ENCODE measurements around the gene LRP1-AS.

Gene LRP1-AS

DNA sequence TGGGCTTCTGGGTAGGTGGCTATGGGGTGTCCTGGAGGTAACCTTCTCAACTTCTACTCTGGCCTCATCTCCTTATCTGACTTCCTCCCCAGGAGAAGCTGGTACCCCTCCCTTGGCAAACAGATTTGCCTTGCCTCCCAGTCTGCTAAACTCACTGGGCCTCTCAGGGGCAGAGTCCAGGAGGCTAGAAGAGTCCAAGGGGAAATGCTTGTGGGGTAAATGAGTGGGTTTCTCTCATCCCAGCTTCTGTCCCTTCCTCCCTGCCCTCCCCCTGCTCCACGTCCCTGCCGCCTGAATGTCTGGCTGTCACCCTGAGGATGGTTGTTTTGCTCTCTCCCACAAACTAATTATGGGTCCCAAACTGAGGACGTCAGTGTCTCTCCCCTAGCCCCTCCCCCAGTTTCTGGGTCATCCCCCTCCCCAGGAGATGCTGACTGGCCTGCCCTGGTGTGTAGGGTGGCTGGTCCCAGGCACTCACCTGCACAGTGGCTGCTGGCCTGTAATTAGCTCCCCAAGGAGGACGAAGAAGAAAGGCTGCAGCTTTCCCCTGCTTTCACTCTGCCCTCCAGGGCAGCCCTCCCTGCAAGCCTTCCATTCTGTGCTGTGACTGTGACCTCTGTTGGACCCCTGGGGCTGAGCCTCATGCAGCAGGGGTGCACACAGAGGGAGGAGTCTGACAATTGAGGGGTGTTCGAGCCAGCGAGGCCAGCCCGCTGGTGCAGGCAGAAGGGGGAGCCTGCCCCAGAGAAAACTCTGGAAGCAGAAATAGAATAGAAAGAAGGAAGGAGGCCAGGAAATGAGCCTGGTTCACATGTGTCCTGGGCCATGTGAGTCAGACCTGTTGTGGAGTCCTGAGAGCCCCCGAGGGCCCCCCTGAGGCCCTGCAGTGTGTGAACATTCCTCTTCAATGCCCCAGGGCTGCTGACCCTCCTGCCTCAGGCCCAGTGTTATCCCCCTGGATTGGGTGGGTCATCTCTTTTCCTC lies at the start of gene LRP1-AS:
LRP1-AS (minus strand) TSS at position 659 of the 984 bp plus-strand sequence.
- DNase-seq, result no peak

DNA sequence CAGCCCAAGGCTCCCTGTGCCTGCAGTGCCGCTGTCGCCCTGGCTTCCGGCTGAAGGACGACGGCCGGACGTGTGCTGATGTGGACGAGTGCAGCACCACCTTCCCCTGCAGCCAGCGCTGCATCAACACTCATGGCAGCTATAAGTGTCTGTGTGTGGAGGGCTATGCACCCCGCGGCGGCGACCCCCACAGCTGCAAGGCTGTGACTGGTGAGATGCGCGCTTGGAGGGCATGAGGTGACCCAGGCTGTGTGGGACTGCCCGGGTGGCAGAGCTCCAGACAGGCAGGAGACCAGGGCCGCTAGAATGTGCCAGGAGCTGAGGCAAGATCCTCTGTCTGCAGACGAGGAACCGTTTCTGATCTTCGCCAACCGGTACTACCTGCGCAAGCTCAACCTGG lies 49.5 kb upstream of the LRP1-AS start:
- no peak for DNase-seq

DNA sequence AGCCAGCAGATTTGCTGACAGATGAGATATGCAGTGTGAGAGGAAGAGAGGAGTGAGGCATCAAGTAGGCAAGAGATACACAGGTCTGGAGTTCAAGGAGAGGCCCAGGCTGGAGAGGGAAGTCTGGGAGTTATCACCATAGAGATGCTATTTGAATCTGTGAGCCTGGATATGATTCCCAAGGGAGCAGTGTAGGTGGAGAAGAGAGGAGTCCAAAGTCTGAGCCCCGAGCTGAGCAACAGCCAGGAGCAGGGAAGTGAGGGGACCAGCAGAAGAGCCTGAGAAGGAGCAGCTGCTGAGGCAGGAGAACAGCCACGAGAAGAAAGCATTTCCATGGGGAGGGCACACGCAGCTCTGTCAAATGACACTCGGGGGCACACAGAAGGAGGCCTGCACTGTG lies 49.0 kb upstream of the LRP1-AS start:
- no peak for DNase-seq

DNA sequence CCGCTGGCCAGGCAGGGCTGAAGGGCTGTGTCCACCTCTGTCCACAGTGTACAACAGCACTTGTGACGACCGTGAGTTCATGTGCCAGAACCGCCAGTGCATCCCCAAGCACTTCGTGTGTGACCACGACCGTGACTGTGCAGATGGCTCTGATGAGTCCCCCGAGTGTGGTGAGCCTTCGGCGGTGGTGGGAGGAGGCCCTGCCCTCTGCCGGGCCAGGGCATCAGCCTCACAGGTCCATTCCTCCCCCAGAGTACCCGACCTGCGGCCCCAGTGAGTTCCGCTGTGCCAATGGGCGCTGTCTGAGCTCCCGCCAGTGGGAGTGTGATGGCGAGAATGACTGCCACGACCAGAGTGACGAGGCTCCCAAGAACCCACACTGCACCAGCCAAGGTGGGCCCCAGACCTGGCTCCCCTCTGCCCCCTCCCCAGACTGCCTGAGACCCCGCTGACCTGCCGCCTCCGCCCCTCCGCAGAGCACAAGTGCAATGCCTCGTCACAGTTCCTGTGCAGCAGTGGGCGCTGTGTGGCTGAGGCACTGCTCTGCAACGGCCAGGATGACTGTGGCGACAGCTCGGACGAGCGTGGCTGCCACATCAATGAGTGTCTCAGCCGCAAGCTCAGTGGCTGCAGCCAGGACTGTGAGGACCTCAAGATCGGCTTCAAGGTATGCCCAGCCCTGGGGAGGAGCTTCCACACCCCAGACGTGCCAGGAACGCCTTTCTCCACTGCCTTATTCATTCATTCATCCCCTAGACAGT lies 48.4 kb upstream of the LRP1-AS start:
- no peak for DNase-seq

DNA sequence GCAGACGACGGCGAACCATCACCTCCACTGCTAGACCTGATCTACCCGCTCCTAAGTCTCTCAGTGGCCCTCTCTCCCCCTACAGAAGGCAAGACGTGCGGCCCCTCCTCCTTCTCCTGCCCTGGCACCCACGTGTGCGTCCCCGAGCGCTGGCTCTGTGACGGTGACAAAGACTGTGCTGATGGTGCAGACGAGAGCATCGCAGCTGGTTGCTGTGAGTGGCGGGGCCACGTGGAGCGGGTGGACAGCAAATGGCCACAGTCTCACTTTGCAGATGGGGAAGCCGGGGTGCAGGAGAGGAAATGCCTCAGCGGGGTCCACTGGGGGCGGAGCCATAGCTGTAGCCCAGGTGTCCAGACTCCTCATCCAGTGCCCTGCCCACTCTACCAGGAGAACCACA lies 47.8 kb upstream of the LRP1-AS start:
- DNase-seq, result no peak

DNA sequence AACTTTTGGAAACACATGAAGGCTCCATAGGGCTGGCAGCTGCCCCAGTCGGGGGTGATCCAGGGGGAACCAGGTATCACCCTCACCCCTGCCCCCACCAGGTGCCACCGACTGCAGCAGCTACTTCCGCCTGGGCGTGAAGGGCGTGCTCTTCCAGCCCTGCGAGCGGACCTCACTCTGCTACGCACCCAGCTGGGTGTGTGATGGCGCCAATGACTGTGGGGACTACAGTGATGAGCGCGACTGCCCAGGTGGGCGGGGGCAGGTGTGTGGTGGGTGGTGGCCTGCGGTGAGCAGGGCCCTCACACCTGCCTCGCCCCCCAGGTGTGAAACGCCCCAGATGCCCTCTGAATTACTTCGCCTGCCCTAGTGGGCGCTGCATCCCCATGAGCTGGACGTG lies 46.8 kb upstream of the LRP1-AS start:
- DNase-seq, result no peak

DNA sequence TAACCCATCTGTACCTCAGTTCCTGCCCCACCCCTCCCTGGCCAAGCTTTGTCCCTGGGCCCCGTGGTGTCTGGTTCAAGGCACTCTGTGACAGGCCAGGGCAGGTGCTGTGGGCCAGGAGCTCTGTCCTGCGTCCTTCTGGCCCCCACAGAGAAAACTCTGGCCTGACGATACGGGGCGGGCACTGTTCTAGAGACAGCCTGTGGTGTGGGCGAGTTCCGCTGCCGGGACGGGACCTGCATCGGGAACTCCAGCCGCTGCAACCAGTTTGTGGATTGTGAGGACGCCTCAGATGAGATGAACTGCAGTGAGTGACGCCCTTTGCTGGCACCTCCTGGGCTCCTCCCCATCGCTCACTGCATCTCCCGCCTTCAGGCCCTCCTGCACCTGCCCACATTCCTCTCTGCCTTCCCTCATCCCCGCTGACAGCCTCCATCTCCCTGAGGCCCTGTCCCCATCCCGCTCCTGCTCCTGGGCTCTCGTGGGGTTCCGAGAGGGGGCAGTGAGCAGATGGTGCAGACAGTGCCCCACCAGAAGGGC lies 46.4 kb upstream of the LRP1-AS start:
- DNase-seq, result no peak

DNA sequence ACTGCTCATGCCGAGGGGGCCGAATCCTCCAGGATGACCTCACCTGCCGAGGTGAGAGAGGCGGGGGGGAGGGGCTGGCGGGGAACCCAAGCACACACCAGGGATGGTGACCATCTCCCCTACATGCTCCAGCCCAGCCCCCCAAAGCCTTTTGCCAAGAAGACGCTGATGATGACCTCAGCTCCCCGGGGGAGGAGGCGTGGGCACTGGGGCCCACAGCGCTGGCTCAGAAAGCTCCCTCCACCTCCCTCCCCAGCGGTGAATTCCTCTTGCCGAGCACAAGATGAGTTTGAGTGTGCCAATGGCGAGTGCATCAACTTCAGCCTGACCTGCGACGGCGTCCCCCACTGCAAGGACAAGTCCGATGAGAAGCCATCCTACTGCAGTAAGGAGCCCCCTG lies 45.5 kb upstream of the LRP1-AS start:
- DNase-seq, result no peak

DNA sequence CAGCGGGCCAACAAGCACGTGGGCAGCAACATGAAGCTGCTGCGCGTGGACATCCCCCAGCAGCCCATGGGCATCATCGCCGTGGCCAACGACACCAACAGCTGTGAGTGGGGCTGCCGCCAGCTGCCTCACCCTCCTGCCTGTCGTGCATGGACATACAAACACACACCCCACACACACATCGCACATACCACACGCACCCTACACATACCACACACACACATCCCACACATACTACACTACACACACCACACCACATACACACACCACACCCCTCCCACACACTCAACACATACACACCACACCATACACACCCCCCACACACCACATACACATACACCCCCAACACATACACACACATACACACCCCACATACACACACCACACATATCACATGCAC lies 44.0 kb upstream of the LRP1-AS start:
- no peak for DNase-seq

DNA sequence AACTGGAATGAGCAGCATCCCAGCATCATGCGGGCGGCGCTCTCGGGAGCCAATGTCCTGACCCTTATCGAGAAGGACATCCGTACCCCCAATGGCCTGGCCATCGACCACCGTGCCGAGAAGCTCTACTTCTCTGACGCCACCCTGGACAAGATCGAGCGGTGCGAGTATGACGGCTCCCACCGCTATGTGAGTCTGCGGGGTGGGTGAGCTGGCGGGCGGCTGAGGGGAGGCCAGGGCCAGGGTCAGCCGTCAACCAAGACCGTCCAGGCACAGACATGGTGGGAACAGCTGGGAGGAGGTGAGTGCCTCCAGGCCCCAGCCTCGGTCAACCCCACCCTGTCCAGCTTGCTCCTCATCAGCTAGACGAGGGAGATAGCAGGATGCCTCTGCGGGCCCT lies 43.4 kb upstream of the LRP1-AS start:
- DNase-seq, result no peak

DNA sequence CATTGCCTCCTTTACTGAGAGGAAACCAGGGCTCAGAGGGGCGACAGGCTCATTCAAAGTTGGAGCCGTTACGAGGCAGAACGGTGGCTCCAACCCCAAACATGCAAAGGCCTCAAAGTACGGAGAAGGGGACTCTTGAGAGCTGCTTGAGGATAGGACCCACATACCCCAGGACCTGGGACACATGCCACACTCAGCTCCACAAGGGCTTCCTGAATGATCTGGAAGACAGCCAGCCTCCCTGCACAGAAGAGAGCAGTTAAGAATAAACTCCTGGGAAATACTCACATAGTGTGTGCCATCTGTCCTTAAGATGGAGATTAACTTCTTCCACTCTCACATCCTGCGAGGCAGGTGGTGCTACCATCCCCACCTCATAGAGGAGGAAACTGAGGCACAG lies 42.6 kb upstream of the LRP1-AS start:
- DNase-seq, result no peak

DNA sequence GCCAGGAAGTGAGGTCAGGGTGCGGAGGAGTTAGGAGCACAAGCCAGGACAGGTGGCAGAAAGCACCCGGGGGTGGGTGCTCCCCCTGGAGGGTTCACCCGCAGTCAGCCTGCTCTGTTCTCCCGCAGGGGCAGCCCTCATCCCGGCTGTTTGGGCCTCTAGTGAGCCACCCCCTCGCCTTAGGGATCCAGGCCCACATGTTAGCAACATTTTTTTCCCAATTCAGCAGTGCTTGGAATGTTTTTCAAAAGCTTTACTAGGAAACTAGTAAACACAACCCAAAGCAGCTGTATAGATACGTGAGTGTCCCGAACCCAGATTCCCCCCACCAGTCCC lies 40.6 kb upstream of the LRP1-AS start:
- DNase-seq, result no peak

DNA sequence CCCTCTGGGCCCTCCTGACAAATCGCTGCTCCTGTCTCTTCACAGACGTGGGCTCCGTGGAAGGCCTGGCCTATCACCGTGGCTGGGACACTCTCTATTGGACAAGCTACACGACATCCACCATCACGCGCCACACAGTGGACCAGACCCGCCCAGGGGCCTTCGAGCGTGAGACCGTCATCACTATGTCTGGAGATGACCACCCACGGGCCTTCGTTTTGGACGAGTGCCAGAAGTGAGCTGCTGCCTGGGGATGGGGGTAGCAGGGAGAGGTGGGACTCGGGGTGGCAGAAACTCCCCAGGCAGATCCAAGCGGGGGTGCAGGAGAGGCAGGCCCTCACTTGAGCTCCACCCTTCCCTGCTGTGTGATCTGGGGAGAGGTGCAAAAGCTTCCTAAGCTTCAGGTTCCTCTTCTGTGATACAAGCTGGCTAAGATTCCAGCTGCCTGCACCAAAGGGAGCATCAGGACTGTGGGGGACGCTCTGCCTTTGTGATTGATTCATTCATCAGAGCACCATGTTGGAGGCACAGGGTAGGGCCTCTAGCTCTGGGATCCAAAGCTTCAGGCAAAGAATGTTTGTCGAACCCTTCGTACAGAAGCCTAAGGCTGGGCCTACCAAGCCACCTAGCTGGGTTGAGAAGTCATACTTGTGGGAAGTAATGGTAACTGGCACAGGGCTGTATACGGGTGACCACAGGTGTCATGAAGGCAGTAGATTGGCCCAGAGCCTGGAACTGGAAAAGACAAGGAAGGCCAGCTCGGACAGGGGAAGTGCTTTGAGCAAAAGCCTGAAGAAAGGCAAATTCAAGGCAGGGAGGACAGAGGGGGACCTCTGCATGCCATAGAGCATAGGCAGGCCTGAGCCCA lies 40.0 kb upstream of the LRP1-AS start:
- DNase-seq, result no peak

DNA sequence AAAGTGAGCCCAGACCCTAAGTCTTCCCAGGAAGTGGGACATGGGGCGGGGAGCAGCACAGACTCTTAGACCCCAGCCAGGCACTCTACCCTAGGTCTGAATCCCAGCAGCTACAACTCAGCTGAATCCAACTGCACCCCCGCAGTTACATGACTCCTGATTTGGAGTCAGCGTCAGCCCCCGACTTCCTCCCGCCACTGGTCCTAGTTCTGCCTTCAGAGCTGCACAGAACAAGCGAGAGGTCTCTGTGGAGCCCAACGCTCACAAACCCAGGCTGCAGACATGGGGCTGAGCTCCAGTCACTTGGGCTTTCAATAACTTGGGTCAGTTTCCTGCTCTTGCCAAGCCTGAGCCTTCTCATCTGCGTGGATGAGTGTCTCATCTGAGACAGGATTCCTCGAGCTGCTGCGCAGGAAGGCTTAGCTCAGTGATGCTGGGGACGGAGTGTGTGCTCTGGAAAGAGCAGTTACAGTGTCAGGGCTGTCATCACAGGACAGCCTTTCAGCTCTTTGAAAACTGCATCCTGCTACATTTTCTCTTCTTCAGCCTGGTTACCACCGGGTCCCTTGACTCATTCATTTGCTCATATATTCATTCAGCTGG lies 38.6 kb upstream of the LRP1-AS start:
- no peak for DNase-seq

DNA sequence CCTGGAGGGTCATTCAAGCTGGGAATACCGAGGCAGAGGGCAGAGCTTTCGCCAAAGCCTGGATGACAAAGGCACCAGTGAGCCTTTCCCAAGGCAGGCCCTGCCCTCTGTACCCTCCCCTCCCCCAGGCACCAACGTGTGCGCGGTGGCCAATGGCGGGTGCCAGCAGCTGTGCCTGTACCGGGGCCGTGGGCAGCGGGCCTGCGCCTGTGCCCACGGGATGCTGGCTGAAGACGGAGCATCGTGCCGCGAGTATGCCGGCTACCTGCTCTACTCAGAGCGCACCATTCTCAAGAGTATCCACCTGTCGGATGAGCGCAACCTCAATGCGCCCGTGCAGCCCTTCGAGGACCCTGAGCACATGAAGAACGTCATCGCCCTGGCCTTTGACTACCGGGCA lies 38.0 kb upstream of the LRP1-AS start:
- no peak for DNase-seq

DNA sequence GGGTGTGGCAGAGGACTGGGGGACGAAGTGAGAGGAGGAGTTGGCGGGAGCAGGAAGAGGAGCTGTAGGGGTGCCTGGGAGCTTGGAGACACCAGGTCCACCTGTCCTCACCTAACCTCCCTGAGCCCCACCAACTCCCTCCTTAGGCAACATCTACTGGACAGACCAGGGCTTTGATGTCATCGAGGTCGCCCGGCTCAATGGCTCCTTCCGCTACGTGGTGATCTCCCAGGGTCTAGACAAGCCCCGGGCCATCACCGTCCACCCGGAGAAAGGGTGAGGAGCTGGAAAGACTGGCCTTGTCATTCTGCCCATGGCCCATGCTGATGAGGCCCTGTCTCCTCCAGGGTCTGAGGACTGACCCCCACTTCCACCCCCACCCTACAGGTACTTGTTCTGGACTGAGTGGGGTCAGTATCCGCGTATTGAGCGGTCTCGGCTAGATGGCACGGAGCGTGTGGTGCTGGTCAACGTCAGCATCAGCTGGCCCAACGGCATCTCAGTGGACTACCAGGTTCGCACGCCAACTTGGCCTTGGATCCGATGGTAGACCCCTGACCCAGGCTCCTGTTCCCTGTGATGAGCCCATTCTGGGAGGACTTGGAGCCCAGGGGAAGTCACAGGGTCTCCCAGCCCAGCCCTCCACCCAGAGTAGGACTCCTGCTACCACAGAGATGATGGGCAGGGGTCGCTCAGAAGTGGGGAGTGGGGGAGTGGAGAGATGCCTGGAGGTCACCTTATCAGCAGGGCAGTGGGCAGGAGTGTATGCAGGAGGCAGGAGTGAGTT lies 36.7 kb upstream of the LRP1-AS start:
- DNase-seq, result no peak

DNA sequence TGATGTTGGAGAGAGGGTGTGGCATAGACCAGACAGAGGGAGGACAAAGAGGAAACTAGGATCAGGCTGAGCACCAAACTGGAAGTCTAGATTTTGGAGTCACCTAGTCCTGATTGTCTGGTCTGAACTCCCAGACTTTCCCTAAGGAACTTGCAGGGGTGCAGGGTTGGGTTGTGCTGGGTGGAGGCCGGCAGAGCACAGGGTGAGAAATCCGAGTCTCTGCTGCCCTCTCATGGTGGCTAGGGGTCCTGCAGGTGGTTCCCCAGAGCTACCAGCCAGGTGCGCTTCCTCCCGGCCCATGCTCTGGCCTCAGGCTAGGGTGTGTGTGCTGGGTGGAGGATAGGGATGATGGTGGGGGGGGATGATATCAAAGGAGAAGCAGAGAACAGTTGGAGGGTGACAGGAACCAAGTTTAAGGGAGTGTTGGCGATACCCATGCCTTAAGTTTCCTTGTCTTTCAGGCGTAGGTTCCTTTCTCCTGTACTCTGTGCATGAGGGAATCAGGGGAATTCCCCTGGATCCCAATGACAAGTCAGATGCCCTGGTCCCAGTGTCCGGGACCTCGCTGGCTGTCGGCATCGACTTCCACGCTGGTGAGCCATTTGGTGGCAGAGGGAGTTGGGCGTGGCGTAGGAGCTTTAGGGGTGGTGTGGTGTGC lies 35.6 kb upstream of the LRP1-AS start:
- DNase-seq, result peak; percentile 39 to 84

DNA sequence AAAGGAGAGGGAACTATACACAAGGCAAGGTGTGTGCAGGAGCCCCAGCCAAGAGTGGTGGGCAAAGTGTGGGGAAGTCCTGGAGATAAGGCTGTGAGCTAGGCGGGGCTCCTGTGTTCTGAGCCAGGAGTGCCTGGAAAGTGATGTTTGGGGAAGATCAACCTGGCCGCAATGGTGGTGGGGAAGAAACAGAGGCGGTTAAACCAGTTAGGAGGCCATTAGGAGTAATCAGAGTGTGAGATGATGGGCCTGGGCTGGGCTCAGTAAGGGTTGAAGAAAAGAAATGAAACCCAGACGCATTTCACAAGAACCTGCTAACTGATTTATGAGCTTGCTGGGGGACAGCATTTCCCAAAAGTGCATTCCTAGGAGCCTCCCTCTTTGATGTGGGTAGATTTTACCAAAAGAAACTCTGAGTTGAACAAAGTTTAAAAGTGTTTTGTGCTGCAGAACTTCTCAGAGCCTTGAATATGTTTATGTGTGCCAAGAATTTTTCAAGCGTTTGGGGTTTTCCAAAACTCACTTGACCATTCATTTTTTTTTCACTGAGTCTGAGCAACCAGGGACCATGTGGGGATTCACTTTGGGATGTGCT lies 34.2 kb upstream of the LRP1-AS start:
- DNase-seq, result no peak

DNA sequence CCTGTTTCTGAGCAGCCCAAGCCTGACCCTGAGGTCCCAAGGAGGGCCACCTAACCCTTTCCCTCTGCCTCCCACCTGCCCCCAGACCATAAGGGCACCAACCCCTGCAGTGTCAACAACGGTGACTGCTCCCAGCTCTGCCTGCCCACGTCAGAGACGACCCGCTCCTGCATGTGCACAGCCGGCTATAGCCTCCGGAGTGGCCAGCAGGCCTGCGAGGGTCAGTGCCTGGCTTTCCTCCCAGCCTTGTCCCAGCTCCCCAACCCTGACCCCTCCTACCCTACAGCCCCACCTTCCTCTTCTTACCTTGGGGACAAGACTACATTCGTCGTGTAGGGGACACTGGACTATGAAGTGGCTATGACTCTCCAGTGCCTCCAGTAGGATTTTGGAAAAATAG lies 33.7 kb upstream of the LRP1-AS start:
- no peak for DNase-seq

DNA sequence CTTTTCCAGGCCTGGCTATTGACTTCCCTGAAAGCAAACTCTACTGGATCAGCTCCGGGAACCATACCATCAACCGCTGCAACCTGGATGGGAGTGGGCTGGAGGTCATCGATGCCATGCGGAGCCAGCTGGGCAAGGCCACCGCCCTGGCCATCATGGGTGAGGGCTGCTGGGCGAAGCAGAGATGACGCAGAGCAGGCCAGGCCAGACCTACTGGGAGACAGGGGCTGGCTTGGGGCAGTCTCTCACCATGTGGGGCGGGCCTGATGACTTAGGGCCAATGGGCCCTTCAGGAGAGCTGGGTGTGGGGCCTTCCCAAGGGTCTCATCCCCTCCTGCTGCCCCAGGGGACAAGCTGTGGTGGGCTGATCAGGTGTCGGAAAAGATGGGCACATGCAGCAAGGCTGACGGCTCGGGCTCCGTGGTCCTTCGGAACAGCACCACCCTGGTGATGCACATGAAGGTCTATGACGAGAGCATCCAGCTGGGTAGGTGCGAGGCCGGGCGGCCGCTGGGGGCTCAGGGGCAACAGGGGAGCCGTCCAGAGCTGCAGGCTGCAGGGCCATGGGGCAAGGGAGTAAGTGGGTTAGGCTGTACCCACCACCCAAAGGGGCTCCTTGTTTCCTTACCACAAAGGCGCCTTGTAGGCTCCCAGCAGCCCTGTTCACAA lies 33.0 kb upstream of the LRP1-AS start:
- no peak for DNase-seq
